WTC11 (cell line): ENCODE measurements around the gene ZFYVE28.

Experiments
- ATF1 ChIP-seq: sonication (generic); formaldehyde crosslinking; IDR thresholded peaks from 2 replicates; pipeline ENCODE4 v1.8.1; 2023; ENCODE audit warnings: mild to moderate bottlenecking, moderate library complexity, missing genetic modification reagents
- ESRRA ChIP-seq: sonication (generic); formaldehyde crosslinking; IDR thresholded peaks from 2 replicates; pipeline ENCODE4 v1.8.1; 2022; ENCODE audit warnings: mild to moderate bottlenecking, missing genetic modification reagents, borderline replicate concordance
- FOXJ3 ChIP-seq: sonication (generic); formaldehyde crosslinking; IDR thresholded peaks from 2 replicates; pipeline ENCODE4 v1.9.0; 2021; ENCODE audit warnings: missing genetic modification reagents, mild to moderate bottlenecking, borderline replicate concordance
- GRHL2 ChIP-seq: fragments of 250-450 bp; sonication (Bioruptor Pico); IDR thresholded peaks from 2 replicates; pipeline ENCODE4 v1.8.0; 2022; ENCODE audit warnings: mild to moderate bottlenecking, moderate library complexity; ENCODE audit not compliant: insufficient replicate concordance, severe bottlenecking
- SP1 ChIP-seq: sonication (generic); formaldehyde crosslinking; conservative IDR thresholded peaks from 2 replicates; pipeline ENCODE4 v1.8.1; 2022; ENCODE audit warnings: missing genetic modification reagents
- TEAD4 ChIP-seq: sonication (generic); formaldehyde crosslinking; IDR thresholded peaks from 2 replicates; pipeline ENCODE4 v1.8.0; 2022; ENCODE audit warnings: mild to moderate bottlenecking, missing genetic modification reagents
- ZNF423 ChIP-seq: fragments of 250-450 bp; sonication (Bioruptor Pico); IDR thresholded peaks from 2 replicates; pipeline ENCODE4 v2.1.2; 2022; ENCODE audit warnings: mild to moderate bottlenecking, moderate library complexity
- TF ChIP-seq, protein P1 (sequence below): sonication (generic); formaldehyde crosslinking; IDR thresholded peaks from 2 replicates; pipeline ENCODE4 v1.8.0; 2022; ENCODE audit warnings: missing genetic modification reagents
- TF ChIP-seq, protein P2 (sequence below): fragments of 200-600 bp; IDR thresholded peaks from 2 replicates; pipeline ENCODE4 v1.8.0; 2022; ENCODE audit warnings: antibody characterized with exemption
- TF ChIP-seq, protein P3 (sequence below): sonication (generic); formaldehyde crosslinking; conservative IDR thresholded peaks from 2 replicates; pipeline ENCODE4 v1.8.1; 2023; ENCODE audit warnings: mild to moderate bottlenecking, low read depth, missing genetic modification reagents, moderate library complexity
- TF ChIP-seq, protein P4 (sequence below): fragments of 250-450 bp; sonication (Bioruptor Pico); IDR thresholded peaks from 2 replicates; pipeline ENCODE4 v1.8.0; 2021; ENCODE audit warnings: mild to moderate bottlenecking
- TF ChIP-seq, protein P5 (sequence below): sonication (generic); formaldehyde crosslinking; IDR thresholded peaks from 2 replicates; pipeline ENCODE4 v1.8.1; 2023; ENCODE audit warnings: mild to moderate bottlenecking, missing genetic modification reagents, moderate library complexity
- TF ChIP-seq, protein P6 (sequence below): fragments of 250-450 bp; sonication (Bioruptor Pico); IDR thresholded peaks from 2 replicates; pipeline ENCODE4 v1.9.0; 2021; ENCODE audit warnings: mild to moderate bottlenecking

DNA sequence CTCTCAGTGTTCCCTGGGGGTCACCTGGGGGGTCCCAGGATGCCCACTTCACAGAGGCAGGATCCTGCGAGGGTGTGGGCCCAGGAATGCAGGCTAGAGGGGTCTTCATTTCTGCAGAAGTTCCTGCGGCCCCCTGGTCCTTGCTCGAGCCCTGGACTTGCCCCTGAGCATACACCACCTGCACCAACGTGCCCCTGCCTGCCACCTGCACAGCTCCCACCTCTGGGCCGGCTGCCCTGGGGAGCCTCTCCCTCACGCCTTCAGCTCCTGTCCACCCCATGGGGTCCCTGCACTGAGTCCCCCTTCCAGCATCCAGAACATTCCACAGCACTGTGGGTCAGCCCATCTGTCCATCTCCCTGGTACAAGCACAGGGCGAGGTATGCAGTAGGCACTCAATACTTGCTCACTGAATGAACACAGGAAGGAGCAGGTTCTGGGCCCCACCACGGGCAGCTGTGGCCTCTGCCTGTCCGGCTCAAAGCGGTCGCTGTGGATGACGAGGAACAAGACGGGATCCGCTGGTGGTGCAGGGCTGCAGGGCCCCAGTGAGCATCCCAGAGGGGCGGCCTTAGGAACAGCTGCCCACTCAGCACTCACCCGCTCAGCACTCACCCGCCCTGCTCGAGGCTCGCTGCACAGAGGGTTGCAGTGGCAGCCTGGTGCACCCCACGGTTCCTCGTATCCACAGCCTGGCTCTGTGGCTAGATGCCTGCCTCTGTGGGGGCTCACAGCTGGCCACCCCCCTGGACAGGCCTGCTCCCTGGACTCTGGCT lies 86.1 kb downstream of the ZFYVE28 start:
- no peak for TF ChIP-seq ZNF423
- TF ChIP-seq, protein P1, sequence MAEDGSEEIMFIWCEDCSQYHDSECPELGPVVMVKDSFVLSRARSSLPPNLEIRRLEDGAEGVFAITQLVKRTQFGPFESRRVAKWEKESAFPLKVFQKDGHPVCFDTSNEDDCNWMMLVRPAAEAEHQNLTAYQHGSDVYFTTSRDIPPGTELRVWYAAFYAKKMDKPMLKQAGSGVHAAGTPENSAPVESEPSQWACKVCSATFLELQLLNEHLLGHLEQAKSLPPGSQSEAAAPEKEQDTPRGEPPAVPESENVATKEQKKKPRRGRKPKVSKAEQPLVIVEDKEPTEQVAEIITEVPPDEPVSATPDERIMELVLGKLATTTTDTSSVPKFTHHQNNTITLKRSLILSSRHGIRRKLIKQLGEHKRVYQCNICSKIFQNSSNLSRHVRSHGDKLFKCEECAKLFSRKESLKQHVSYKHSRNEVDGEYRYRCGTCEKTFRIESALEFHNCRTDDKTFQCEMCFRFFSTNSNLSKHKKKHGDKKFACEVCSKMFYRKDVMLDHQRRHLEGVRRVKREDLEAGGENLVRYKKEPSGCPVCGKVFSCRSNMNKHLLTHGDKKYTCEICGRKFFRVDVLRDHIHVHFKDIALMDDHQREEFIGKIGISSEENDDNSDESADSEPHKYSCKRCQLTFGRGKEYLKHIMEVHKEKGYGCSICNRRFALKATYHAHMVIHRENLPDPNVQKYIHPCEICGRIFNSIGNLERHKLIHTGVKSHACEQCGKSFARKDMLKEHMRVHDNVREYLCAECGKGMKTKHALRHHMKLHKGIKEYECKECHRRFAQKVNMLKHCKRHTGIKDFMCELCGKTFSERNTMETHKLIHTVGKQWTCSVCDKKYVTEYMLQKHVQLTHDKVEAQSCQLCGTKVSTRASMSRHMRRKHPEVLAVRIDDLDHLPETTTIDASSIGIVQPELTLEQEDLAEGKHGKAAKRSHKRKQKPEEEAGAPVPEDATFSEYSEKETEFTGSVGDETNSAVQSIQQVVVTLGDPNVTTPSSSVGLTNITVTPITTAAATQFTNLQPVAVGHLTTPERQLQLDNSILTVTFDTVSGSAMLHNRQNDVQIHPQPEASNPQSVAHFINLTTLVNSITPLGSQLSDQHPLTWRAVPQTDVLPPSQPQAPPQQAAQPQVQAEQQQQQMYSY (CRISPR knock-in tag) = no peak
- no peak for TF ChIP-seq SP1
- no peak for TF ChIP-seq GRHL2
- TF ChIP-seq TEAD4 (CRISPR knock-in tag) = no peak
- TF ChIP-seq, protein P2, sequence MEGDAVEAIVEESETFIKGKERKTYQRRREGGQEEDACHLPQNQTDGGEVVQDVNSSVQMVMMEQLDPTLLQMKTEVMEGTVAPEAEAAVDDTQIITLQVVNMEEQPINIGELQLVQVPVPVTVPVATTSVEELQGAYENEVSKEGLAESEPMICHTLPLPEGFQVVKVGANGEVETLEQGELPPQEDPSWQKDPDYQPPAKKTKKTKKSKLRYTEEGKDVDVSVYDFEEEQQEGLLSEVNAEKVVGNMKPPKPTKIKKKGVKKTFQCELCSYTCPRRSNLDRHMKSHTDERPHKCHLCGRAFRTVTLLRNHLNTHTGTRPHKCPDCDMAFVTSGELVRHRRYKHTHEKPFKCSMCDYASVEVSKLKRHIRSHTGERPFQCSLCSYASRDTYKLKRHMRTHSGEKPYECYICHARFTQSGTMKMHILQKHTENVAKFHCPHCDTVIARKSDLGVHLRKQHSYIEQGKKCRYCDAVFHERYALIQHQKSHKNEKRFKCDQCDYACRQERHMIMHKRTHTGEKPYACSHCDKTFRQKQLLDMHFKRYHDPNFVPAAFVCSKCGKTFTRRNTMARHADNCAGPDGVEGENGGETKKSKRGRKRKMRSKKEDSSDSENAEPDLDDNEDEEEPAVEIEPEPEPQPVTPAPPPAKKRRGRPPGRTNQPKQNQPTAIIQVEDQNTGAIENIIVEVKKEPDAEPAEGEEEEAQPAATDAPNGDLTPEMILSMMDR = no peak
- TF ChIP-seq, protein P3, sequence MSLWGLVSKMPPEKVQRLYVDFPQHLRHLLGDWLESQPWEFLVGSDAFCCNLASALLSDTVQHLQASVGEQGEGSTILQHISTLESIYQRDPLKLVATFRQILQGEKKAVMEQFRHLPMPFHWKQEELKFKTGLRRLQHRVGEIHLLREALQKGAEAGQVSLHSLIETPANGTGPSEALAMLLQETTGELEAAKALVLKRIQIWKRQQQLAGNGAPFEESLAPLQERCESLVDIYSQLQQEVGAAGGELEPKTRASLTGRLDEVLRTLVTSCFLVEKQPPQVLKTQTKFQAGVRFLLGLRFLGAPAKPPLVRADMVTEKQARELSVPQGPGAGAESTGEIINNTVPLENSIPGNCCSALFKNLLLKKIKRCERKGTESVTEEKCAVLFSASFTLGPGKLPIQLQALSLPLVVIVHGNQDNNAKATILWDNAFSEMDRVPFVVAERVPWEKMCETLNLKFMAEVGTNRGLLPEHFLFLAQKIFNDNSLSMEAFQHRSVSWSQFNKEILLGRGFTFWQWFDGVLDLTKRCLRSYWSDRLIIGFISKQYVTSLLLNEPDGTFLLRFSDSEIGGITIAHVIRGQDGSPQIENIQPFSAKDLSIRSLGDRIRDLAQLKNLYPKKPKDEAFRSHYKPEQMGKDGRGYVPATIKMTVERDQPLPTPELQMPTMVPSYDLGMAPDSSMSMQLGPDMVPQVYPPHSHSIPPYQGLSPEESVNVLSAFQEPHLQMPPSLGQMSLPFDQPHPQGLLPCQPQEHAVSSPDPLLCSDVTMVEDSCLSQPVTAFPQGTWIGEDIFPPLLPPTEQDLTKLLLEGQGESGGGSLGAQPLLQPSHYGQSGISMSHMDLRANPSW (CRISPR knock-in tag) = no peak
- no peak for TF ChIP-seq FOXJ3 (CRISPR knock-in tag)
- TF ChIP-seq, protein P4, sequence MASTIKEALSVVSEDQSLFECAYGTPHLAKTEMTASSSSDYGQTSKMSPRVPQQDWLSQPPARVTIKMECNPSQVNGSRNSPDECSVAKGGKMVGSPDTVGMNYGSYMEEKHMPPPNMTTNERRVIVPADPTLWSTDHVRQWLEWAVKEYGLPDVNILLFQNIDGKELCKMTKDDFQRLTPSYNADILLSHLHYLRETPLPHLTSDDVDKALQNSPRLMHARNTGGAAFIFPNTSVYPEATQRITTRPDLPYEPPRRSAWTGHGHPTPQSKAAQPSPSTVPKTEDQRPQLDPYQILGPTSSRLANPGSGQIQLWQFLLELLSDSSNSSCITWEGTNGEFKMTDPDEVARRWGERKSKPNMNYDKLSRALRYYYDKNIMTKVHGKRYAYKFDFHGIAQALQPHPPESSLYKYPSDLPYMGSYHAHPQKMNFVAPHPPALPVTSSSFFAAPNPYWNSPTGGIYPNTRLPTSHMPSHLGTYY (CRISPR knock-in tag) = no peak
- TF ChIP-seq ATF1 (CRISPR knock-in tag) = no peak
- TF ChIP-seq, protein P5, sequence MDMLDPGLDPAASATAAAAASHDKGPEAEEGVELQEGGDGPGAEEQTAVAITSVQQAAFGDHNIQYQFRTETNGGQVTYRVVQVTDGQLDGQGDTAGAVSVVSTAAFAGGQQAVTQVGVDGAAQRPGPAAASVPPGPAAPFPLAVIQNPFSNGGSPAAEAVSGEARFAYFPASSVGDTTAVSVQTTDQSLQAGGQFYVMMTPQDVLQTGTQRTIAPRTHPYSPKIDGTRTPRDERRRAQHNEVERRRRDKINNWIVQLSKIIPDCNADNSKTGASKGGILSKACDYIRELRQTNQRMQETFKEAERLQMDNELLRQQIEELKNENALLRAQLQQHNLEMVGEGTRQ (CRISPR knock-in tag) = no peak
- TF ChIP-seq ESRRA (CRISPR knock-in tag) = no peak
- TF ChIP-seq, protein P6, sequence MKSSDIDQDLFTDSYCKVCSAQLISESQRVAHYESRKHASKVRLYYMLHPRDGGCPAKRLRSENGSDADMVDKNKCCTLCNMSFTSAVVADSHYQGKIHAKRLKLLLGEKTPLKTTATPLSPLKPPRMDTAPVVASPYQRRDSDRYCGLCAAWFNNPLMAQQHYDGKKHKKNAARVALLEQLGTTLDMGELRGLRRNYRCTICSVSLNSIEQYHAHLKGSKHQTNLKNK = no peak
